Heart left ventricle (tissue), 13 donors: Measurements from ENCODE around the gene LRRC37A2.
"Not testable (repeated sequence)": the region's sequence is repeated elsewhere in the genome, so short reads cannot be mapped to it uniquely, and the experiment has no call there.

Experiments used
- POLR2A ChIP-seq, 2 donors: fragments of 450-650 bp; IDR thresholded peaks; one replicate each; pipeline ENCODE4 v1.6.1; 2017; ENCODE audit warnings: antibody characterized with exemption in 2 of 2, mild to moderate bottlenecking in 2 of 2, moderate library complexity in 2 of 2
- TF ChIP-seq, protein P1 (sequence below), 12 donors: fragments of 200-600 bp; sonication (generic) in 4 of 12; IDR thresholded peaks; one replicate each; pipeline versions ENCODE4 v1.5.0 to v1.8.0; 2018 to 2022; ENCODE audit warnings: antibody characterized with exemption in 12 of 12, mild to moderate bottlenecking in 5 of 12
- donor health status: ischemic (EF 13 %, LVEDD 7.1; RV severe dilation, severe dysfunction).
- donor health status: DM: no; HTN: yes; CAD: no.
- donor health status: DM: no; HTN: no; CAD: no.
- donor health status: ischemic (EF 25% LVEDD 6.9; RV normal size, moderate dysfunction).
- donor health status: ischemic (EF 25% LVEDD 5.7; RV mildly dilated, moderate dysfunction).
- donor health status: ischemic (EF 35%, LVEDD 5.7; RV mildly dilated, moderate dysfunction).
- donor health status: nonischemic (EF 11% LVEDD 7.7; RV severe dilation, severe dysfunction).
- donor health status: DM: yes; HTN: yes; CAD: no.
- donor health status: PGD.
- donor health status: ischemic (EF 29% LVEDD 5.4; RV normal size, mild dysfunction).
- donor health status: nonischemic (EF 23%, LVEDD 6.1; RV moderate dilation, normal function).

DNA sequence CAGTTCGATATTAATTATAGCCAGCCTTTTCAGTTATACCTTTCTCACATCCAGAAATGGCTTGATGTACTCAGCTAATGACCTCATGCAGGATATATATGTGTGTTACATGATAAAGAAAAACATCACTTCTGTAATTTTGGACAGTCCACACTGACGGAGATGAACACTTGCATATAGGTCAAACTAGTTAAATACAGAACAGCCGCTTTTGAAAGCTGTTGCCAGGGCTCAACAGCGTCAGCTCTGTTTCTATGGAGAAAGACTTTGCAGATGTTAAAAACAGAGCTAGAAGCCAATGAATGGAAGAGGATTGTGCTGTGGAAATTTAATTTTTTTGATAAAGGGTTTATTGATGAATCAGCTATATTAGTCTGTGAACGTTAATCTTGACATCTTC lies 44.6 kb upstream of the LRRC37A2 start:
- TF ChIP-seq, protein P1, sequence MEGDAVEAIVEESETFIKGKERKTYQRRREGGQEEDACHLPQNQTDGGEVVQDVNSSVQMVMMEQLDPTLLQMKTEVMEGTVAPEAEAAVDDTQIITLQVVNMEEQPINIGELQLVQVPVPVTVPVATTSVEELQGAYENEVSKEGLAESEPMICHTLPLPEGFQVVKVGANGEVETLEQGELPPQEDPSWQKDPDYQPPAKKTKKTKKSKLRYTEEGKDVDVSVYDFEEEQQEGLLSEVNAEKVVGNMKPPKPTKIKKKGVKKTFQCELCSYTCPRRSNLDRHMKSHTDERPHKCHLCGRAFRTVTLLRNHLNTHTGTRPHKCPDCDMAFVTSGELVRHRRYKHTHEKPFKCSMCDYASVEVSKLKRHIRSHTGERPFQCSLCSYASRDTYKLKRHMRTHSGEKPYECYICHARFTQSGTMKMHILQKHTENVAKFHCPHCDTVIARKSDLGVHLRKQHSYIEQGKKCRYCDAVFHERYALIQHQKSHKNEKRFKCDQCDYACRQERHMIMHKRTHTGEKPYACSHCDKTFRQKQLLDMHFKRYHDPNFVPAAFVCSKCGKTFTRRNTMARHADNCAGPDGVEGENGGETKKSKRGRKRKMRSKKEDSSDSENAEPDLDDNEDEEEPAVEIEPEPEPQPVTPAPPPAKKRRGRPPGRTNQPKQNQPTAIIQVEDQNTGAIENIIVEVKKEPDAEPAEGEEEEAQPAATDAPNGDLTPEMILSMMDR (IDR thresholded peaks at IDR 0.05) = not testable (repeated sequence)
- not testable (repeated sequence) for TF ChIP-seq POLR2A (IDR thresholded peaks at IDR 0.05)
